Hematopoietic multipotent progenitor cell treated with erythropoietin and hydrocortisone succinate and interleukin-3 and kit ligand, for 4 days (in vitro differentiated cells): Measurements from ENCODE around the gene BDH1.
A peak's percentile ranks its signal among the peaks of the same experiment; 100 is the strongest.

Experiments
- DNase-seq: peaks from one replicate; pipeline ENCODE4 v3.0.0-alpha.2; 2015

BDH1 gene

GRCh38 chr3:197504641-197505121, 51.1 kb downstream of the BDH1 start:
- no peak for DNase-seq

DNA sequence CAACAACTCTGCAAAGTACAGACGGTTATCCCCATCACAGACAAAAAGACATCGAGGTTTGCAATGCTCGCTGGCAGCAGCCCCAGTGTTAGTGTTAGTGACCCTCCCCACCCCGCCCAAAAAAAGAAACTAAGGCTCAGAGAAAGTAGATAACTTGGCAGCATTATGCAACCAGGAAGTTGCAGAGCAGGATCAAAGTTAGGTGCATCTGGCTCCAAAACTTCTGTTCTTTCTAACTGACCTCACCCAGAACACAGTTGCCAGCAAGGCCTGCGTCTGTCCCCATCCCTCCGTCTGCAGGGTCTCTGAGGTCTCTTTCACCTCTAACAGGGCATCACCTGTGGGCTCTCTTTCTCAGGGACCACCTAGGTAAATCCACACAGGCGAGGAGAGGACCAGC, 51.5 kb downstream of the BDH1 start:
- no peak for DNase-seq

DNA sequence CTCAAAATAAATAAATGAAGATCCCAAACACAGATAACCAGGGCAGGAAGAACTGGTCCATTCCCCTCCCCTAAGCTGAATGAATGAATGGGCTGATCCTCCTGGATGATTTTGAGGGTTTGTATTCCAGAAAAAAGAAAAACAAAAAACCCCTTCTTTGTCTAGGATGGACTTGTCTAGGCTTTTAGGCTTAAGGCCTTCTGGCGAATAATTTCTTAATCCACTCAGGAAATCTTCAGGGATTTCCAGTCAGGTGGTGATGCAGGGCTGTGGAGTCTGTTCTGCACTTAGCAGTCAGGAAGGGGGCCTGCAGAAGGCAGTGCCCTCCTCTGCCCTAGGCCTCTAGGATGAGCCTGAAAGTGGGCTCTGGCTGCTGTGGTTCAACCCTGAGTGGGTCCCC, 52.1 kb downstream of the BDH1 start:
- no peak for DNase-seq

- DNase-seq: peak; percentile 75
Observed at GRCh38 chr3:197501879-197502620, 53.7 kb downstream of the BDH1 start.

GRCh38 chr3:197501496-197501878, 54.3 kb downstream of the BDH1 start:
- DNase-seq: peak; percentile 57

DNA sequence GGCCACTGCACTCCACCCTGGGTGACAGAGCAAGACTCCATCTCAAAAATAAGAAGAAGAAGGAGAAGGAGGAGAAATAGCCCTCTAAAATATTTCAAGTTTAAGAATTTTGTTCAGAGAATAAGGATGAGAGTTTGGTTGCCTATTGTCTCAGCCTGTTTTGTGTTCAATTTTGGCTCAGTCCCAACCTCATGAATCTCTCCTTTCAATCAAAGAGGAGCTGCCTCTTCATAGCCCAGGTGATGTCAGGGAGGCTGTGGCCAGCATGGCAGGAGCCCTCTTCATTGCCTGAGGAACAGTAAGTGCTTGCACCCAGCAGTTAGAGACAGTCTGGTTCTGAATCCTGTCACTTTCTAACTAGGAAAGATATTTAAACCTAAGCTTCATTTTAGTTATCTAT, 55.0 kb downstream of the BDH1 start:
- no peak for DNase-seq

DNA sequence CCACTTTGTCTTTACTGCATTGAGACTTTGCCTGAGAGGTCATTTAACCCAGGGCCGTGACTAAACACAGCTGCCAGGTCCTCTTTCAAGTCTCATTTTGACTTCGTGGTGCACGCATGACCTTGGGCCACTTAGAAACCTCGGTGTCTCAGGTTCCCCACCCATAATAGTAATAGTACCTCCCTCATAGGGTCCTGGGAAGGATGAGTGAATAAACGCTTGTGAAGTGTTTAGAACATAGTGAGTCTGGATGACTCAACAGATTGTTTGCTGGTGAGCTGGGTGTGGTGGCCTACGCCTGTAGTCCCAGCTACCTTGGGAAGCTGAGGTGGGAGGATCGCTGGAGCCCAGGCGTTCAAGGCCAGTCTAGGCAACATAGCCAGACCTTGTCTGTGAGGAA, 56.3 kb downstream of the BDH1 start:
- no peak for DNase-seq

- no peak for DNase-seq
Observed at GRCh38 chr3:197498499-197499241, 57.1 kb downstream of the BDH1 start.

GRCh38 chr3:197496746-197497125, 59.0 kb downstream of the BDH1 start:
- no peak for DNase-seq

DNA sequence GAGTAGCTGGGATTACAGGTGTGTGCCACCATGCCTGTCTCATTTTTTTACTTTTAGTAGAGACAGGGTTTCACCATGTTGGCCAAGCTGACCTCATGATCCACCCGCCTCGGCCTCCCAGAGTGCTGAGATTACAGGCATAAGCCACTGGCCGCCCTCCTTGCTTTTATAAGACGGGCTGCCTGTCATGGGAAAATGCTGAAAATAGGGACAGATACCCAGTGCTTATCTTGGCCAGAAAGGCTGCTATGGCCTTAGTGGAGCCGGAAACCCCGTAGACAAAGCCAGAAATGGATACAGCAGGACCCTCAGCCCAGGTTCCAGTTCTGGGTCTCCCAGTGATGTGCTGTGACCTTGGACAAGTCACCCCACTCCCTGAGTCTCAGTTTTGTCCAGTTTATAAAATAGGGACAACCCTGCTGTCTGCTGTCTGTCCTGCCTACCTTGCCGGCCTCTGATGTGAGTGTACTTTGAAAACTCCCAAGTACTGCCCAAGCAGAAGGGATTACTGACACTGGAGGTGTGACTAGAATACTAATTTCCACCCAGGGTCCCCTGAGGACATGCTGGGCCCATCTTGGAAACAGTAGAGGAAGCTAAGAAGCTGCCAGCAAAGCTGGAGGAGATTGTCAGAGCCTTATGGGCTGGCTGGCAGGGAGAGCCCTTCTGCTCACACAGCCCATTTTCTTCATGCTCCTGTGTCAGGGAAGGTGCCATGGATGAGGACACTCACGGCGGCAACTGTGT, 59.6 kb downstream of the BDH1 start:
- no peak for DNase-seq

GRCh38 chr3:197495499-197495898, 60.3 kb downstream of the BDH1 start:
- DNase-seq: no peak

DNA sequence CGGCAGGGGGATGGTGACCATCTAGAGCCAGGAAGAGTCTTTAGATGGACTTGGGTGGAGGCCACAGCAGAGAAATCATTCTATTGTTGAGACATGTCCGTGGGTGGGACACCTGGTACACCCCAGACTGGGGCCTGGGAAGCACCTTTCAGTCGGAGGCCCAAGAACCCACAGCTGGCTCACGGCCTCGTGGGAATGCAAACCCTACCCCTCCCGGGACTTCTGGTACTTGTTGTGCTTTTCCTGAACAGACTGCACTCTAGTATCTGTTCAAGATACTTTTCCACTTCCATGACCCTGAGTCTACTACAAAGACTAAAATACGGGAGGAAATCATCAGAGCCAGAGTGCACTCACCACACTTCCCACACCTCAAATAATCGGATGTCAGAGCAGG, 60.7 kb downstream of the BDH1 start:
- no peak for DNase-seq

DNA sequence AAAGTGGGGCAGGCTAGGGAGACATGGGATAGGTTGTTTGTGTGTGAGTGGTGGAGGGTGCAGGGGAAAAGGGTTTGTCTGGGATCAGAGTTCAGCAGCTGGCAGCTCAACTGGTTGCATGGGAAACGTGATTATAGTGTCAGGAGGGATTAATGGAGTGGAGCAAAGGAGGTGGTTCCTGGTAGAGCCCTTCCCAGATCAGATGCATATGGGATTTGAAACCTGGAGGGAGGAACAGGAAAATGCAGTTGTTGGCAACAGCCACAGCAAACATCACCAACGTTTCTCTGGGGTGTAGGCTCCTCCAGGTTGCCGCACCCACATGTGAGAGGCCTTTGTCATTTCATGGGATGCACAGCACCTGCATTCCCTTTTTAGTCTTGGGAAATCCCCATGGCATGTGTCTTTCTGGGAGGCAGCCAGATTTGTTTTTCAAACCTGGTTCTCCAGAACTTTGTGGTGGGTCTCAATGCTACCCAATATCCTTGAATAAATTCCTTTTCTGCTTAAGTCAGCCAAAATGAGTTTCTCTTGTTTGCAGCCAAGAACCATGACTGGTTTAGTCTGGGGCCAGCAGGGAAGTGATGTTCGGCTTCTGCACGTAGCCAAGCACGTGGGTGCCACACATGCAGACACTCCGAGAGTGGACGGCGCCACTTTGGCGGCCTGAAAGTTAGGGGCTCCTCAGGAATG, 61.3 kb downstream of the BDH1 start:
- no peak for DNase-seq

- DNase-seq: no peak
Observed at GRCh38 chr3:197493049-197493448, 62.7 kb downstream of the BDH1 start.

- DNase-seq: no peak
Observed at GRCh38 chr3:197491923-197492664, 63.7 kb downstream of the BDH1 start.

- DNase-seq: no peak
Observed at GRCh38 chr3:197491478-197491877, 64.3 kb downstream of the BDH1 start.

DNA sequence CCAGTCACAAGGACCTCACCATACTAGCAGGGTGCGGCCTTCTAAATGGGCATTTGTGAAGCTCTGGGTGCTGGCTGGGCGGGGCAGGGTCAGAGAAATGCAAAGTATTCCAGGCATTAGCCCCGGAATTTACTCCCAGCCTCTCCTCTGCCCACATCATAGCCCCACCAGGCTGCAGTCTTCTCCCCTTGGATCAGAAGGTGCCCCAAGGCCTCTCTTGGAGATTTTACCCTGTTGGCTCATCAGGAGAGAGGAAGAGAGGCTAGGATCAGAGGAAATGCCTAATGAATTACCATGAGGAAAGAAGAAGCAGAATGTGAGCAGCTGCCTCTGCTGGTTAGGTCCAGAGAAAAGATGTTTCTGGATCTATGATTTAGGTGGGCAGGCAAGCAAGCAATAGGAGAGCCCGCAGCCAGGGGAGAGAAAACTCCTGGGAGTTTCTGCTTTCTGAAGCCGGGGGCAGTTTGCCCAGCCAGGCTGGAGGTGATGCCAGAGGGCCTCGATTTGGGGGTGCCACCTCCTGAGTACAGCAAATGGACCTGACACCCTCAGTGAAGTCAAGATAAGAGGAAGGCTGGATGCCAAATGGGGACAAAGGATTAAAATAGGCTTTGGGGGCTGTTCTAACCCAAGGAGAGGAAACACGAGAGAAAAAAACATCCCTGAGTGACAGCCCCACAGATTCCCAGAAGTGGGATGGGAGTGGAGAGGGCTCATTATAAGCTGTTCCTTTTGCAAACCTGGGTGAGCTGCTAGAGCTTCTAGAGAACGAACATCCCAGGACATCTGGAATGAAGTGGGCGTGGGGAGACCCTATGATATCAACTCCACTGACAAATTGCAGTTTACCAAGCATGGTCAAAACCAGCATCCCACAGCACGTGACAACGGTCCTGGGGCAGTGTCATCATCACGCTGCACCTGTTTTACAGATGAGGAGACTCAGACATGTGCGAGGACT, 65.4 kb downstream of the BDH1 start:
- DNase-seq: no peak

DNA sequence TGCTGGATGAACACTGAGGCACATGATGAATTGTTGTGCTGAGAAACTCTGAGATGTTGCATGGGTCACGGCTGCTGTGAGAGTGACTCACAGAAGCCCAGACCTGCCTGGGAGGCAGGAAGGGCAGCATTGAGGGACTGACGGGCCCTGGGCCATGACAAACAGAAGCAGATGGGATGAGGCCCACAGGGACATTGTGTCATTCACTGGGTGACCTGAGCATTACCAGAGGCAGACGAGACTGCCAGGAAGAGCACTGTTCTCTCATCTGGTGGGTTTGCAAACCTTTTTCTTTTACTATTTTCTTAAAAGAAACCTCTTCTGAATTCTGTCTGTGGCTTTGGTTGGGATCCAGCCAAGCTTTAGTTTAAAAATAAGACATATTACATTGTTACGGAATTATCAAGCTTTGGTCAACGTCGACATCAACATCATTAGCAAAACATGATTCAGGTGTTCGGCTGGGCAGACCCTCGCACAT, 67.8 kb downstream of the BDH1 start:
- no peak for DNase-seq

DNA sequence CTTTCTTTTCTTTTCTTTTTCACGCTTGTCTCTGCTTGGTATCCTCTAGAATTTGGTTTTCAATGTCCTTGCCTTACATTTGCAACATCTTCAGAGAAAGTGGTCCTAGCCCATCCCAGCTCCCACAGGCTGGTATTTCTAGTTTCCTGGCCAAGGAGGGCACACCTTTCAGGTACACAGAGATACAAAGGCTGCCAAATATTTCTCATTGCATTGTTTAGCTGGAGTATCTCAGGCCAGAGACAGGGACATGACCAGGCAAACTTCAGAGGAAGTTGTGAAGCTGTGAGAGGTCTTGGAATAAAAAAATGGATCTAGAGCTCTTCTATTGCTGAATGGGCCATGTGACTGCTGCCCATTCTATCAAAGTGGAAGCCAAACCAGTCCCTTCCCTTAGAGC, 68.9 kb downstream of the BDH1 start:
- DNase-seq: no peak

DNA sequence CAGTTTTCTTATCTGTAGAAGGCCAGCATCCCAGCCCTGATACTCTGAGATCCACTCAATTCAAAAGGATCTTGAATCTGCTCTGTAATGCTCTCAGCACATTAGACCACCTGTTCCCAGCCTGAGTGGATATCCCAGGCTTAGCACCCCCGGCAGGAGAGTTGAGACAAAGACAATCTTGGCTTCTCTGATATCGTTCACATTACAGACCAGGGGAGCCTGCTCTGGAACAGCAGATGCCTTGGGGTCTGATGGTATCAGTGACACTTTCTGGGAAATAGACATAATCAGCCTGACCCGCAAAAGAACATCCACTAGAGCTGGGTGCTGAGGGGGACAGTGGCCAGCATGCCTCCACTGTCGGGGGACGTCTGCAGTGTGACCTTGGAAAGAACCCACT, 70.6 kb downstream of the BDH1 start:
- DNase-seq: no peak
